ENCODE data around the gene CDH4. TPM values are rescaled to one million over a fixed set of nuclear protein-coding genes. Genes with fewer than 3 reads are reported as not detected.

CDH4 gene
- total and polyA plus RNA-seq, 2 donors (not counting 3 experiments of a cell fraction or from before 2014, with no cell fraction given): 0.17 to 0.51 TPM

DNA sequence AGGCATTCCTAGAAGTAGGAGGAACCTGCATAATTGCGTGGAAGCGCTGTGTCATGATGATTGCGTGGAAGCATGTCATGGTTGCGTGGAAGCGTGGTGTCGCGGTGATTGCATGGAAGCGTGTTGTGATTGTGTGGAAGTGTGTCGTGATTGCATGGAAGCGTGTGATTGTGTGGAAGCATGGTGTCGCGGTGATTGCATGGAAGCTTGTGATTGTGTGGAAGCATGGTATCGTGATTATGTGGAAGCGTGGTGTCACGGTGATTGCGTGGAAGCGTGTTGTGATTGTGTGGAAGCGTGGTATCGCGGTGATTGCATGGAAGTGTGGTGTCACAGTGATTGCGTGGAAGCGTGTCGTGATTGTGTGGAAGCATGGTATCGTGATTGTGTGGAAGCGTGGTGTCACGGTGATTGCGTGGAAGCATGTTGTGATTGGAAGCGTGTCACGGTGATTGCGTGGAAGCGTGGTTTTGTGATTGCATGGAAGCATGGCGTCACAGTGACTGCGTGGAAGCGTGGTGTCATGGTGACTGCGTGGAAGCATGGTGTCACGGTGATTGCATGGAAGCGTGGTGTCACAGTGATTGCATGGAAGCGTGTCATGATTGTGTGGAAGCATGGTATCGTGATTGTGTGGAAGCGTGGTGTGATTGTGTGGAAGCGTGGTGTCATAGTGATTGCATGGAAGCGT is 667.8 kb downstream of the CDH4 start:
- intact Hi-C loops (cut with micrococcal nuclease): no loop called here
- BruUV-seq (replicated peaks): no TSS peak
- ChIA-PET CTCF (no interaction called here), POLR2A (no interaction called here)
- Histone ChIP-seq H3K27ac (ENCODE audit: insufficient read depth, low read depth, low read length) (no peak overlapping the region), H2AFZ (ENCODE audit: low read depth, low read length) (no peak overlapping the region), H3K9me3 (replicated peaks; ENCODE audit: control insufficient read depth, insufficient read depth, low read length) (no peaks in the 10 kb centered on the region), H3K79me2 (ENCODE audit: control insufficient read depth, insufficient read depth, low read length) (no peaks in the 10 kb centered on the region), H3K9ac (replicated peaks; ENCODE audit: extremely low read depth, insufficient read depth, low read length) (no peak overlapping the region), H3K4me2 (ENCODE audit: insufficient read depth, low read length) (no peak overlapping the region), H3K4me3 (replicated peaks in 1 of 3; ENCODE audit: insufficient read depth in 1 of 3, low read depth in 1 of 3, low read length in 3 of 3) (no peak overlapping the region), H4K20me1 (replicated peaks; ENCODE audit: control insufficient read depth, extremely low read depth, insufficient read depth, low read length) (no peaks in the 10 kb centered on the region), H3K27me3 (ENCODE audit: control insufficient read depth in 2 of 2, insufficient read depth in 2 of 2, low read length in 2 of 2) (no peaks in the 10 kb centered on the region), H3K36me3 (ENCODE audit: control insufficient read depth in 2 of 2, extremely low read depth in 1 of 2, insufficient read depth in 2 of 2, low read length in 2 of 2) (no peaks in the 10 kb centered on the region), H3K4me1 (ENCODE audit: control insufficient read depth, extremely low read depth, insufficient read depth, low read length) (no peaks in the 10 kb centered on the region), H3K9me1 (replicated peaks; ENCODE audit: control insufficient read depth, extremely low read depth, insufficient read depth, low read length) (no peaks in the 10 kb centered on the region)
- FAIRE-seq (no peak), DNase-seq (ENCODE audit: low read depth, low spot score) (no peak)
- dilution Hi-C loops (cut with MboI; ENCODE audit: extremely low pct_ligation_motif_present, low sequenced_read_pairs): no loop called here
- no peak for TF ChIP-seq EZH2 (IDR thresholded peaks at IDR 0.05; ENCODE audit: borderline replicate concordance, low read depth, low read length, severe bottlenecking)
- no peak for TF ChIP-seq POLR2A (IDR thresholded peaks at IDR 0.05; ENCODE audit: low read depth, low read length)
- TF ChIP-seq, protein P1, sequence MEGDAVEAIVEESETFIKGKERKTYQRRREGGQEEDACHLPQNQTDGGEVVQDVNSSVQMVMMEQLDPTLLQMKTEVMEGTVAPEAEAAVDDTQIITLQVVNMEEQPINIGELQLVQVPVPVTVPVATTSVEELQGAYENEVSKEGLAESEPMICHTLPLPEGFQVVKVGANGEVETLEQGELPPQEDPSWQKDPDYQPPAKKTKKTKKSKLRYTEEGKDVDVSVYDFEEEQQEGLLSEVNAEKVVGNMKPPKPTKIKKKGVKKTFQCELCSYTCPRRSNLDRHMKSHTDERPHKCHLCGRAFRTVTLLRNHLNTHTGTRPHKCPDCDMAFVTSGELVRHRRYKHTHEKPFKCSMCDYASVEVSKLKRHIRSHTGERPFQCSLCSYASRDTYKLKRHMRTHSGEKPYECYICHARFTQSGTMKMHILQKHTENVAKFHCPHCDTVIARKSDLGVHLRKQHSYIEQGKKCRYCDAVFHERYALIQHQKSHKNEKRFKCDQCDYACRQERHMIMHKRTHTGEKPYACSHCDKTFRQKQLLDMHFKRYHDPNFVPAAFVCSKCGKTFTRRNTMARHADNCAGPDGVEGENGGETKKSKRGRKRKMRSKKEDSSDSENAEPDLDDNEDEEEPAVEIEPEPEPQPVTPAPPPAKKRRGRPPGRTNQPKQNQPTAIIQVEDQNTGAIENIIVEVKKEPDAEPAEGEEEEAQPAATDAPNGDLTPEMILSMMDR (IDR thresholded peaks at IDR 0.05; ENCODE audit: extremely low read depth in 1 of 2, insufficient read depth in 1 of 2, low read depth in 1 of 2, low read length in 2 of 2): no peak
- TF ChIP-seq FOS (IDR thresholded peaks at IDR 0.05; ENCODE audit: borderline replicate concordance, insufficient read depth, low read length): no peak
- TF ChIP-seq, protein P2, sequence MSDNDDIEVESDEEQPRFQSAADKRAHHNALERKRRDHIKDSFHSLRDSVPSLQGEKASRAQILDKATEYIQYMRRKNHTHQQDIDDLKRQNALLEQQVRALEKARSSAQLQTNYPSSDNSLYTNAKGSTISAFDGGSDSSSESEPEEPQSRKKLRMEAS (IDR thresholded peaks at IDR 0.05; ENCODE audit: insufficient read depth, insufficient read length): no peak
- no peak for TF ChIP-seq MYC (IDR thresholded peaks at IDR 0.05; ENCODE audit: low read depth, low read length)
- no peak for TF ChIP-seq POLR2AphosphoS5 (IDR thresholded peaks at IDR 0.05; ENCODE audit: insufficient read depth, low read depth, low read length)
- no peak for TF ChIP-seq JUN (IDR thresholded peaks at IDR 0.05; ENCODE audit: borderline replicate concordance, insufficient read depth, insufficient read length, low read depth)
- TF ChIP-seq GATA2 (IDR thresholded peaks at IDR 0.05; ENCODE audit: insufficient read depth, insufficient read length, low read depth, low read length): no peak

Measured in endothelial cell of umbilical vein (primary cell).